HG03439 (cell line): ENCODE measurements around the gene RENBP.

Experiments
- ATAC-seq: cut with Tn5 transposase; IDR thresholded peaks from one replicate; pipeline ENCODE4 v1.9.1; 2021; ENCODE audit warnings: mild to moderate bottlenecking, moderate library complexity; ENCODE audit not compliant: unreplicated experiment

The RENBP gene

GRCh38 chrX:153934762-153935325 lies 9.6 kb downstream of the RENBP start, which contains the start of gene NAA10:
Gene NAA10, minus strand, starts transcription at chrX:153935037. Its CDS starts 133 bp downstream, at chrX:153934904.
- ATAC-seq, result peak; percentile 71

GRCh38 chrX:153934148-153934761 lies 10.2 kb downstream of the RENBP start:
- no peak for ATAC-seq

- ATAC-seq, result no peak
Observed at GRCh38 chrX:153933748-153934147, 10.7 kb downstream of the RENBP start.

- ATAC-seq, result no peak
Observed at GRCh38 chrX:153932220-153932915, 12.1 kb downstream of the RENBP start.

GRCh38 chrX:153931748-153932147 lies 12.7 kb downstream of the RENBP start:
- no peak for ATAC-seq

GRCh38 chrX:153931151-153931550 lies 13.3 kb downstream of the RENBP start:
- ATAC-seq, result no peak

GRCh38 chrX:153930011-153930910 lies 14.2 kb downstream of the RENBP start:
- ATAC-seq, result no peak

GRCh38 chrX:153929576-153929975 lies 14.9 kb downstream of the RENBP start:
- no peak for ATAC-seq

GRCh38 chrX:153928846-153929245 lies 15.6 kb downstream of the RENBP start:
- ATAC-seq, result no peak

- peak; percentile 69 for ATAC-seq
Observed at GRCh38 chrX:153927922-153928760, 16.3 kb downstream of the RENBP start.

GRCh38 chrX:153927672-153927921 lies 16.8 kb downstream of the RENBP start:
- no peak for ATAC-seq

- ATAC-seq, result peak; percentile 36
Observed at GRCh38 chrX:153926858-153927671, 17.4 kb downstream of the RENBP start.

GRCh38 chrX:153926552-153926857 lies 17.9 kb downstream of the RENBP start:
- ATAC-seq, result no peak

- no peak for ATAC-seq
Observed at GRCh38 chrX:153925739-153926551, 18.5 kb downstream of the RENBP start, which contains the start of gene ARHGAP4. Gene ARHGAP4, minus strand, starts transcription at chrX:153926264. Its CDS starts 62 bp downstream, at chrX:153926202.

- ATAC-seq, result no peak
Observed at GRCh38 chrX:153925387-153925738, 19.1 kb downstream of the RENBP start.

GRCh38 chrX:153924149-153924861 lies 20.1 kb downstream of the RENBP start:
- no peak for ATAC-seq

- ATAC-seq, result no peak
Observed at GRCh38 chrX:153922932-153923857, 21.2 kb downstream of the RENBP start.
